ENCODE measurements around the gene AGO1.

The AGO1 gene

GRCh38 chr1:35980090-35980489 lies 97.1 kb downstream of the AGO1 start:
- DNase-seq (ENCODE audit: low read depth) = no peak

Data from non-pigmented ciliary epithelial cell (primary cell).